HG03378 (cell line): Measurements from ENCODE around the gene SGIP1.

Experiments
- ATAC-seq: cut with Tn5 transposase; IDR thresholded peaks from one replicate; pipeline ENCODE4 v1.9.1; 2021; ENCODE audit warnings: mild to moderate bottlenecking, moderate library complexity; ENCODE audit not compliant: unreplicated experiment

SGIP1 gene

GRCh38 chr1:66521721-66522365 lies 12.1 kb upstream of the SGIP1 start:
- ATAC-seq: no peak

- ATAC-seq: no peak
These were observed 10.4 kb upstream of the SGIP1 start for GRCh38 chr1:66523562-66523961.

- no peak for ATAC-seq
These were observed 8.9 kb upstream of the SGIP1 start for GRCh38 chr1:66525086-66525485.

- no peak for ATAC-seq
These were observed 7.9 kb upstream of the SGIP1 start for GRCh38 chr1:66526036-66526435.

GRCh38 chr1:66526991-66527390 lies 7.0 kb upstream of the SGIP1 start:
- no peak for ATAC-seq

- ATAC-seq: no peak
These were observed 6.3 kb upstream of the SGIP1 start for GRCh38 chr1:66527686-66528085.

GRCh38 chr1:66528580-66528979 lies 5.4 kb upstream of the SGIP1 start:
- ATAC-seq: no peak

- no peak for ATAC-seq
These were observed 1.7 kb upstream of the SGIP1 start for GRCh38 chr1:66532214-66532613.

- no peak for ATAC-seq
These were observed 862 bp upstream of the SGIP1 start for GRCh38 chr1:66532798-66533783.

GRCh38 chr1:66535061-66535460 lies 1.1 kb downstream of the SGIP1 start:
- no peak for ATAC-seq

GRCh38 chr1:66535853-66536252 lies 1.9 kb downstream of the SGIP1 start:
- no peak for ATAC-seq

- no peak for ATAC-seq
These were observed 3.8 kb downstream of the SGIP1 start for GRCh38 chr1:66537718-66538117.

- no peak for ATAC-seq
These were observed 5.5 kb downstream of the SGIP1 start for GRCh38 chr1:66539491-66539890.

GRCh38 chr1:66540434-66541032 lies 6.6 kb downstream of the SGIP1 start:
- ATAC-seq: no peak

GRCh38 chr1:66542314-66542713 lies 8.4 kb downstream of the SGIP1 start:
- no peak for ATAC-seq

GRCh38 chr1:66542811-66543767 lies 9.1 kb downstream of the SGIP1 start:
- ATAC-seq: no peak

GRCh38 chr1:66546047-66546810 lies 12.3 kb downstream of the SGIP1 start:
- no peak for ATAC-seq

- ATAC-seq: no peak
These were observed 15.1 kb downstream of the SGIP1 start for GRCh38 chr1:66549017-66549416.

- ATAC-seq: no peak
These were observed 16.3 kb downstream of the SGIP1 start for GRCh38 chr1:66550243-66550642.

- ATAC-seq: no peak
These were observed 18.3 kb downstream of the SGIP1 start for GRCh38 chr1:66552287-66552686.
